ENCODE measurements around the gene AJM1.

GRCh38 chr9:136844761-136845464 is 2.6 kb downstream of the AJM1 start:
- no peak for TF ChIP-seq CTCF (IDR thresholded peaks at IDR 0.05)
- TF ChIP-seq CBX2 (IDR thresholded peaks at IDR 0.05; ENCODE audit: borderline replicate concordance, low read depth) = no peak
- TF ChIP-seq NPAS2 (CRISPR knock-in tag; IDR thresholded peaks at IDR 0.05; ENCODE audit: borderline replicate concordance) = no peak
- no peak for TF ChIP-seq MAFK (IDR thresholded peaks at IDR 0.05; ENCODE audit: partially characterized antibody)
- no peak for TF ChIP-seq BHLHE40 (IDR thresholded peaks at IDR 0.05; ENCODE audit: low read depth, low read length)
- no peak for TF ChIP-seq EP300 (IDR thresholded peaks at IDR 0.05)
- no peak for TF ChIP-seq MAZ (IDR thresholded peaks at IDR 0.05; ENCODE audit: borderline replicate concordance, low read depth, low read length)
- TF ChIP-seq CEBPB (IDR thresholded peaks at IDR 0.05) = no peak
- TF ChIP-seq POLR2A (IDR thresholded peaks at IDR 0.05; ENCODE audit: low read length) = no peak
- no peak for TF ChIP-seq HOXB13 (CRISPR knock-in tag; IDR thresholded peaks at IDR 0.05; ENCODE audit: low read depth)
- no peak for TF ChIP-seq MAX (IDR thresholded peaks at IDR 0.05)
